SK-N-SH (cell line): ENCODE measurements around the gene SC5D.

Experiments used
- CHD2 ChIP-seq: fragments of 150-350 bp; IDR thresholded peaks from 2 replicates; pipeline ENCODE4 v1.6.1; 2018; ENCODE audit warnings: low read length; ENCODE audit not compliant: partially characterized antibody
- EP300 ChIP-seq, 2 experiments: IDR thresholded peaks; 2 replicates each; pipeline versions ENCODE4 v1.4.0 to v1.6.1; 2012; ENCODE audit warnings: borderline replicate concordance in 1 of 2, low read depth in 1 of 2, low read length in 1 of 2
- RAD21 ChIP-seq: IDR thresholded peaks from 2 replicates; pipeline ENCODE4 v1.6.1; 2012; ENCODE audit warnings: mild to moderate bottlenecking, low read length
- REST ChIP-seq: IDR thresholded peaks from 2 replicates; pipeline ENCODE4 v1.6.1; 2012; ENCODE audit warnings: mild to moderate bottlenecking, low read depth, low read length, moderate library complexity
- SIN3A ChIP-seq: IDR thresholded peaks from 2 replicates; pipeline ENCODE4 v1.6.1; 2012; ENCODE audit warnings: low read depth, mild to moderate bottlenecking, low read length, moderate library complexity, borderline replicate concordance
- TEAD4 ChIP-seq: IDR thresholded peaks from 2 replicates; pipeline ENCODE4 v1.4.0; 2012; ENCODE audit warnings: mild to moderate bottlenecking, borderline replicate concordance; ENCODE audit not compliant: insufficient read depth
- TF ChIP-seq, protein P1 (sequence below): fragments of 200-600 bp; sonication (generic); IDR thresholded peaks from 2 replicates; pipeline ENCODE4 v1.6.1; 2017; ENCODE audit warnings: antibody characterized with exemption, mild to moderate bottlenecking, moderate library complexity

- TF ChIP-seq, protein P1, sequence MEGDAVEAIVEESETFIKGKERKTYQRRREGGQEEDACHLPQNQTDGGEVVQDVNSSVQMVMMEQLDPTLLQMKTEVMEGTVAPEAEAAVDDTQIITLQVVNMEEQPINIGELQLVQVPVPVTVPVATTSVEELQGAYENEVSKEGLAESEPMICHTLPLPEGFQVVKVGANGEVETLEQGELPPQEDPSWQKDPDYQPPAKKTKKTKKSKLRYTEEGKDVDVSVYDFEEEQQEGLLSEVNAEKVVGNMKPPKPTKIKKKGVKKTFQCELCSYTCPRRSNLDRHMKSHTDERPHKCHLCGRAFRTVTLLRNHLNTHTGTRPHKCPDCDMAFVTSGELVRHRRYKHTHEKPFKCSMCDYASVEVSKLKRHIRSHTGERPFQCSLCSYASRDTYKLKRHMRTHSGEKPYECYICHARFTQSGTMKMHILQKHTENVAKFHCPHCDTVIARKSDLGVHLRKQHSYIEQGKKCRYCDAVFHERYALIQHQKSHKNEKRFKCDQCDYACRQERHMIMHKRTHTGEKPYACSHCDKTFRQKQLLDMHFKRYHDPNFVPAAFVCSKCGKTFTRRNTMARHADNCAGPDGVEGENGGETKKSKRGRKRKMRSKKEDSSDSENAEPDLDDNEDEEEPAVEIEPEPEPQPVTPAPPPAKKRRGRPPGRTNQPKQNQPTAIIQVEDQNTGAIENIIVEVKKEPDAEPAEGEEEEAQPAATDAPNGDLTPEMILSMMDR: no peak
- TF ChIP-seq RAD21 (no peak), TEAD4 (no peak), EP300 (IDR thresholded peaks at IDR 0.05; ENCODE audit: borderline replicate concordance in 1 of 2, low read depth in 1 of 2, low read length in 1 of 2) (no peak), CHD2 (no peak), REST (no peak), SIN3A (no peak)
Measured at GRCh38 chr11:121268581-121268980, 24.0 kb upstream of the SC5D start.
